DND-41 (cell line): Measurements from ENCODE around the gene BRINP3.

Experiments
- EZH2 ChIP-seq: IDR thresholded peaks from 3 replicates; pipeline ENCODE4 v1.6.1; 2012; ENCODE audit warnings: borderline replicate concordance, low read depth, mild to moderate bottlenecking, moderate library complexity, low read length, inconsistent platforms; ENCODE audit not compliant: severe bottlenecking
- TF ChIP-seq, protein P1 (sequence below): IDR thresholded peaks from 2 replicates; pipeline ENCODE4 v1.5.1; 2012; ENCODE audit warnings: borderline replicate concordance, low read length, moderate library complexity, mild to moderate bottlenecking; ENCODE audit not compliant: poor library complexity, severe bottlenecking; ENCODE audit errors: extremely low read depth

DNA sequence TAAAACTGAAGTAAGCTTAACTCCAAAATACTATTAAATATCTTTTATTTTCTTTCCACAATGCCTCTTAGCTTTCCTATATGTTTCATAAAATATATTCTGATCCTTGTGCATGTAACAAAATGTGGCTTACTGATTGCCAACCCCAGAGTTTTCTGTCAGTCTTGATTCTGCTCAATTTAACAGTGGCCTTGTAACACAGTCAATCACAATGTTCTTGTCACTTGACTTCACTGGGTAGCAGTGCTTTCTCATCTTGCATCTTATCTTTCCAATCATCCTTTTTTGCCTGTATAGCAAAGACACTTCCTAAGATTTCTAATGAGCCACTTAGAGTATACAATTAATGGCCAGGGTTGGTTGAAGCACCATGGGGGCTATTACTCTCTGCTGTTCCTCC is 19.9 kb upstream of the BRINP3 start:
- TF ChIP-seq, protein P1, sequence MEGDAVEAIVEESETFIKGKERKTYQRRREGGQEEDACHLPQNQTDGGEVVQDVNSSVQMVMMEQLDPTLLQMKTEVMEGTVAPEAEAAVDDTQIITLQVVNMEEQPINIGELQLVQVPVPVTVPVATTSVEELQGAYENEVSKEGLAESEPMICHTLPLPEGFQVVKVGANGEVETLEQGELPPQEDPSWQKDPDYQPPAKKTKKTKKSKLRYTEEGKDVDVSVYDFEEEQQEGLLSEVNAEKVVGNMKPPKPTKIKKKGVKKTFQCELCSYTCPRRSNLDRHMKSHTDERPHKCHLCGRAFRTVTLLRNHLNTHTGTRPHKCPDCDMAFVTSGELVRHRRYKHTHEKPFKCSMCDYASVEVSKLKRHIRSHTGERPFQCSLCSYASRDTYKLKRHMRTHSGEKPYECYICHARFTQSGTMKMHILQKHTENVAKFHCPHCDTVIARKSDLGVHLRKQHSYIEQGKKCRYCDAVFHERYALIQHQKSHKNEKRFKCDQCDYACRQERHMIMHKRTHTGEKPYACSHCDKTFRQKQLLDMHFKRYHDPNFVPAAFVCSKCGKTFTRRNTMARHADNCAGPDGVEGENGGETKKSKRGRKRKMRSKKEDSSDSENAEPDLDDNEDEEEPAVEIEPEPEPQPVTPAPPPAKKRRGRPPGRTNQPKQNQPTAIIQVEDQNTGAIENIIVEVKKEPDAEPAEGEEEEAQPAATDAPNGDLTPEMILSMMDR, result no peak
- no peak for TF ChIP-seq EZH2
